T47D (cell line): ENCODE data around the gene CHI3L1.

Source experiments
- DNase-seq, 2 experiments: peaks; one replicate each; pipeline versions ENCODE4 v3.0.0 to v3.0.0-alpha.2; 2011 to 2012; ENCODE audit warnings: low read depth in 1 of 2, low spot score in 1 of 2
- JUND ChIP-seq: IDR thresholded peaks from 2 replicates; pipeline ENCODE4 v1.6.1; 2012; ENCODE audit warnings: low read depth
- in situ Hi-C: cut with HindIII; loops from 2 replicates; pipeline ENCODE4 v1.10.0; 2016; ENCODE audit warnings: low sequenced_read_pairs, low pct_unique_long_range_greater_than_20kb

The CHI3L1 gene

DNA sequence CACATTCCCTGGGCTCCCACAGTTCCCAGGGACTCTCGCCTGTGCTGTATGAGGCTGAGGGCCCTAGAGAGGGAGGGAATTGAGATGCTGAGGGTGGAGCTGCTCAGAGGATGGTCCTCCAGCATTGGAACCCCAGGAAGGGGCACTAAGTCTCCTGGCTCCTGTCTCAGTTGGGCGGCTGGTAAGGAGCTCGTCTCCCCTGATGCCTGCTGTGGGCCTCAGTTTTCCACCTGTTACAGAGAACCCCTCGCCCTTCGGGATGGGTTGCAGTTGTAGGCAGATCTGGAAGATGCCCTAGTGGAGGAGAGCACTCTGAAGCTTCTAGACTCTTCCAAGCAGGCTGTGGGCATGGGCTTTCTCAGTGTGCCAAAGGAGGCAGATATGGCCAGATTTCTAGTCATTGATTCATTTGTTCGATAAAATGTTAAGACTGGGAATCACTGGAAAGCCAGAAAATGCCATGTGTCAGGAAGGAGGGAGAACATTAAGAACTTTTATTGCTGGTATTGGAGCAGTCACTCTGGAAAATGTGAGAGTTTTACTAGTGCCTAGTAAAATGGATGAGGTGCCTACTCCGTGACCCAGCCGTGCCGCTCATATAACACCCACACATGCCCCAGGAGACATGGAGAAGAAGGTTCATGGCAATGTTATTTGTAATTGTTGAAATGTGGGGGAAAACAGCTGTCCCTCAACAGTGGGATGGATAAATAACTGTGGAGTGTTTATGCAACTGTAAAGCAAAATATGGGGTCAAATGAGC, 10.1 kb downstream of the CHI3L1 start:
- TF ChIP-seq JUND: no peak
- in situ Hi-C loops: no loop called here

DNA sequence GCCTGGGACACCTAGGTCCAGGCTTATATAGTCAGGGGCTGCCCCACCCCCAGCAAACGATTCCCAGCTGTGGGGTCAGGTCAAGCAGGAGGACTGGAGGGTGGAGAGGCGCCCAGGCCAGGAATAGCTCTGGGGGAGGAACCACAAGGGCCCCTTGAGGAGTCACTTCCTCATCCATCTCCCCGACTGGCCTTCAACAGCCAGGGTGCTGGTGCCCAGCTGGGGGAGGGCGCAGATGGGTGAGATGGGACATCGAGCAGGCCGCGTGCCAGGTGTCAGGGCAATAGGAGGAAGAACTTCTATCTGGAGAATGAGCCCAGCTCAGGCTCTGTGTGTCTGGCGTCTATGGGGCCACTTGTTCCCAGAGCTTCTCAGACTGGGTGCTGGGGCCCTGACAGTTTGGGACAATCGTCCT, 10.7 kb downstream of the CHI3L1 start:
- in situ Hi-C loops: no loop called here
- TF ChIP-seq JUND: no peak
- no peak for DNase-seq

More for the DNA sequence above, 10.1 kb downstream of the CHI3L1 start:
- DNase-seq: no peak

DNA sequence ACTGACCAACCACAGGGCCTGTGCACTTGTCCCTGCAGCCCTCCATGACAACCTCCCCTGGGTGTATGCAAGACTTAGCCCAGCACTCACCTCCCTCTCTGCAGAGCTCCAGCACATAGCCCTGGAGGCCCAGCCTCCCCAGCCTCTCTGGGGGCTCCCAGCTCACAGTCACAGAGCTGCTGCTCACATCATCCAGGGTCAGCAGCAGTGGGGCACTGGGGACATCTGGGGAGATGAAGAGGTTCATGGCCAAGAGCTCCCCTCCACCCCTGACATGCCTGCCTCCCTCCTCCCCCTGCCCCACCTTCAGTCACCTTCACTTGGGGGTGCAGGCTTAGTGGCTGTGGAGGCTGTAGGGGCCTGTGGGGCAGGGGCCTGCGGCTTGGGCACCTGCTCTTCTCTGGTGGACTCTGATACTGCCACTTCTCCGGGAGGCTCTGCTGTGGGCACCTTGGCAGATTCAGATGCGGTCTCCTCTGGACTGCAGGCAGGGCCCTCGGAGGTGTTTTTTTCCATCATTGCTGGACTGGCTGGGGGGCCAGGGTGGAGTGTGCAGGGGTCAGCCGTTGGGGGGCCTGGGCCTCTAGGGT, 11.2 kb downstream of the CHI3L1 start, which contains the start of gene MYBPH:
Gene MYBPH, minus strand, starts transcription at position 590 of the 590 bp plus-strand sequence. Its CDS starts 71 bp downstream, at position 519.
- in situ Hi-C loops: no loop called here
- DNase-seq: no peak
- TF ChIP-seq JUND: no peak

DNA sequence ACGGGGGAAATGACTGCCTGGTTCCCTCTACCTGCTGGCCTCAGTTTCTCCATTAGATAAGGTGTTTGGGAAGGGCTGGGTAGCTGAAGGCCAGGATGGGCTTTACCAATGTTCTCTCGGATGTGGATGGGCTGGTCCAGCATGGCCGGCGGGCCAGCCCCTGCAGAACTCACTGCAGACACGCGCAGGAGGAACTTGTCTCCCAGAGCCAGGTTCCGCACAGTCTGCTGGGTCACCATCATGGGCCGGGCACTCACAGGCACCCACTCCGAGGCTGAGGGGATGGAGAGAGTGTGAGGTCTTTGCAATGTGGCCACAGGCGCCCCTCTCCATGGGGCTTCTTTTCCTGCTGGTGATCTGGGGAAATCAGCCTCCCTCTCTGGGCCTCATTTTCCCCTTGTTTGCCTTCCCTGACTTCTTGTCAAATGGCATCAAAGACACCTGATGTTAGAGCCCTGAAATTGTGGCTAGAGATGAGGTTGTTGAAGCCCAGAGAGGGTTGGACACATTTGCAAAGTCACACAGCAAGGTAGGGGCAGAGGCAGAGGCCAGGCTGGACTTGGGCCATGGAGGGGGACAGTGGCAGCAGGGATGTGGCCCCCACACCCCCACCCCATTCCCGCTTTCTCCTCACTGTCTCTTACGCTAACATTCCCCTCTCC, 12.0 kb downstream of the CHI3L1 start:
- no peak for DNase-seq
- in situ Hi-C loops: no loop called here
- no peak for TF ChIP-seq JUND

DNA sequence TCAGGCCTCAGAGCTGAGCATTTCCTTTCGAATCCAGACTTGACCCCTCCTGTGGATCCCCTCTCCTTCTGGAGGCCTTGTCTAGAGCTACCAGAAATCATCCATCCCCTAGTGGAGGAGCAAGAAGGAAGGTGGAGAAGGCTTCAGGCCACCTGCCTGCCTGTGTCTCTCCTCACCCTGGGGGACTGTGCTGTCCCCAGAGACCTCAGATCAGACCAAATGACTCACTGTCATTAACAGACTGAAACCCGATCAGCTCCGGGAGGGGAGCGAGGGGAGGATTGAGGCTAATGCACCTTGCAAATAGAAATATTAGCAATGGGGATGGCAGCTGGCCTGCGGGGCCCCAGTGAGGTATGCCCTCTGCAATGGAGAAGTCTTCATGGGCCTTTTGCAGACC, 12.9 kb downstream of the CHI3L1 start:
- no peak for TF ChIP-seq JUND
- in situ Hi-C loops: no loop called here
- DNase-seq: no peak

DNA sequence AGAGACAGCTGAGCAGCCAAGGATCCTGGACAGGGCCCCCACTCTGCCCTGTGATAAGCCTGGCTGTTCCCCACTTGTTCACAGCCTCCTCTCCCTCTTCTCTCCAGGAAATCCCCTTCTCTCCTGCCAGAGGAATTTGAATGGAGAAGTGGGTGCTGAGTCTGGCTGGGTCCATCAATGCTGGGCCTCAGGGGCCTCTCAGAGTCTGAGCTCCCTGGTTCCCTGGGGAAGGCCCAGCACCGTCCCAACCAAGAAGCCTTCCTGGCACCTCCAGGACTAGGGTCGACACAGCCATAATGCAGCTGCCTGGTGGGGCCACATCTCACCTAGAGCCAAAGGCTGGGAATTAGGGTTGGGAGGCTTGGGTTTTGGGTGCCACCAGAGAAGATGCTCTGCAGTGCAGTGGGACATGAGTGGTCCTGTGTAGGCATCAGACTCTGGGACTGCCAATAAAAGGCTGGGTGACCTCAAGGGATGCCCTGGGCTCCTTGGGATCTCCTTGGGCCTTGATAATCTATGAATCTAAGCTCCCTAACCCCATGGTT, 13.4 kb downstream of the CHI3L1 start:
- no peak for DNase-seq
- in situ Hi-C loops: no loop called here
- TF ChIP-seq JUND: no peak

DNA sequence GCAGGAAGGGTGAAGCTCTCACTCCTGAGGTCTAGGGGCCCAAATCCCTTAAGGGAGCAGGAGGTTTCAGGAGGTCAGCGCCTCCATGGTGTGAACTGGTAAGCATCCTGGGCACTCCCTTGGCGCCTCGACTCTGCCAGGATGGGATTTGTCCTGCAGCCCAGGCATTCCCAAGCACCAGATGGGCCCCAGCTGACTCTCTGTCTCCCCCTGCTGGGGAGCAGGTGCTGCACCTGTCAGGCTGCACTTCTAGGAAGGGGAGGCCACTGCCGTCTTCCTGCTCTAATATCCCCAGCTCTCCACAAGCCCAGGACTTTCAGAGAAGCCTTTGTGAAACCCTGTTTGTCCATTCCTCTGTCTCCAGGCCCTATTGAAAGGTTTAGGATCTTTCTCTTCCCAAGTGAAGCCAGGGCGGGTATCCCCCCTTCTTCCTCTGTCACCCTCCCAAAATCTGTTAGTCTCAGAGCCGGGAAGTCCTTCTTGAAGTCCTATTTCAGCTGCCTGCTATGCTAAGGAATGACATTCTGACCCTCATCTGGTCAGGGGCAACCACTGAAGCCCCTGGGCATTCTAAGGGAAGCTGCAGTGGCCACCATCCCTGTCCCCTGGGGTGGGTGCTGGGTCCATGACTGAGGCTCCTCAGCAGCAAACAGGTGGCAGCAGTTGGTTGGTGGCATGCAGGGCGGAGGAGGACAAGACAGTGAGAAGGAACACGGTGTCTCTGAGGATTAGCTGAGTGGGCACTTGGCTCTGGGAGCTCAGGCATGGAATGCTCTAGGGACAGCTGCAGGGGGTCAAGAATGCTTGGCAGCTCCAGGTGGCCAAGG, 14.1 kb downstream of the CHI3L1 start:
- peak; percentile 84 to 93 for DNase-seq
- no peak for TF ChIP-seq JUND
- in situ Hi-C loops: no loop called here

DNA sequence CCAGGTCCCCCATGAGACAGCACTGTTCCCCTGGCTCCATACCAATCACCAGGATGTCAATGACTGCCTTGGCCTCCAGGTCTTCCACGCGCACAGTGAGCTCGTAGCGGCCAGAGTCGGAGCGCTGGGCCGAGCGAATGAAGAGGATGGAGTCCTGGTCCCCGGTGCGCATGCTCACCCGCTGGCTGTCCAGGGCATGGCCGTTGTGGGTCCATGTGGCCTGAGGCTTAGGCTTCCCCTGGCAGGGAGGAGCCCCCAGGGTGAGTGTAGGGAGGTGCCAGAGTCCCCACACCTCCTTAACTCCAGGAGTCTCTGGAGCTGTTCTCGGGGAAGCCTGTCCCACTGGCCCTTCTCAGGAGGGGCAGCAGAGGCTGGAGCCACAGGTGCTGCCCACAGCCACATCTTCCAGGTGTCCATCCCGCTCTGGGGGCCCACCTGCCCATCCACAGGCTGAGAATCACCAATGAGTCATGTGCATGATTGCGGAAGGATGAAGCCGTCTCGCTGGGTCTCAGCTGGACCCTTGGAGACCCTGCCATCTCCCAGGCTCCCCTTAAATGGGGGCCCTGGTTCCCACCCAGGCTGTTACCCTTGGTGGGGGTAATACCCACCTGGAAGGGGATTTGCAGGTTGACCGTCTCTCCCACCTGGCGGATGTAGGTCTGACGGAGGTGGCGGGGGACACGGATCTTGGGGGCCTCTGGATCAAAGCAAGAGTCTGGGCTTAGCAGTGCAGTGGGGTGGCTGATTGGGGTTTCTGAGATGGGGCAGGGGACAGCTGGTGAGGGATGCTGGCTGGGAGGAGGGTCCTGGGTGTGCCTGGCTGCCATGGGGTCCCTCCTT, 14.9 kb downstream of the CHI3L1 start:
- in situ Hi-C loops: no loop called here
- no peak for TF ChIP-seq JUND

DNA sequence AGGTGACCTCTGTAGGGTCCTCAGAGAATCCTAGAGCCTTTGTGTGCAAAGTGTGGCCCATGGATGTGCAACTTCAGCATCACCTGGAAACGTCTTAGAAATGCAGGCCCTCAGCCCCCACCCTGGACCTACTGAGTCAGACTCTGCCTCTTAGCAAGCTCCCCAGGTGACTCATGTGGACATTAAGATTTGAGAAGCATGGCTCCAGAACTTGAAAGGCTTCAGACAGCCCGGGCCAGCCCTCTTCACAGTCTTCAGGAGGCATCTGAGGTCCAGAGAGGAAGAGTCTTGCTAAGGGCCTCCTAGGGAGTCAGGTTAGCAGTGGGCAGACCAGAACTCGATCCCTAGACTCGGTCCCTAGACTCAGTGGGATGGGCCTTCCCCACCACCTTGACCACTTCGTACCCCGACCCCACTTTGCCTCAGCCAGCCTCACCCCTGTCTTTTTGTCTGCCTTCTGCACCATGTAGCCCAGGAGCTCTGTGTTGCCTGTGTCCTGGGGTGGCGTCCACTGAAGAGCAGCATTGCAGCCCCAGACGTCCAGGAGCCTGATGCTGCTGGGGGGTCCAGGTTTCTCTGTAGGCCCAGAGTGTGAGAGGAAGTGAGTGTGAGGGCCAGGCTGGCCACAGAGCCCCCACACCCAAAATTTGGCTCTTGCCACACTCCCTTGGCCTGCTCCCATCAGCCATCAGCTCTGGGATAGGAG, 15.7 kb downstream of the CHI3L1 start:
- no peak for DNase-seq
- in situ Hi-C loops: no loop called here
- no peak for TF ChIP-seq JUND

More for the DNA sequence above, 14.9 kb downstream of the CHI3L1 start:
- DNase-seq: no peak

DNA sequence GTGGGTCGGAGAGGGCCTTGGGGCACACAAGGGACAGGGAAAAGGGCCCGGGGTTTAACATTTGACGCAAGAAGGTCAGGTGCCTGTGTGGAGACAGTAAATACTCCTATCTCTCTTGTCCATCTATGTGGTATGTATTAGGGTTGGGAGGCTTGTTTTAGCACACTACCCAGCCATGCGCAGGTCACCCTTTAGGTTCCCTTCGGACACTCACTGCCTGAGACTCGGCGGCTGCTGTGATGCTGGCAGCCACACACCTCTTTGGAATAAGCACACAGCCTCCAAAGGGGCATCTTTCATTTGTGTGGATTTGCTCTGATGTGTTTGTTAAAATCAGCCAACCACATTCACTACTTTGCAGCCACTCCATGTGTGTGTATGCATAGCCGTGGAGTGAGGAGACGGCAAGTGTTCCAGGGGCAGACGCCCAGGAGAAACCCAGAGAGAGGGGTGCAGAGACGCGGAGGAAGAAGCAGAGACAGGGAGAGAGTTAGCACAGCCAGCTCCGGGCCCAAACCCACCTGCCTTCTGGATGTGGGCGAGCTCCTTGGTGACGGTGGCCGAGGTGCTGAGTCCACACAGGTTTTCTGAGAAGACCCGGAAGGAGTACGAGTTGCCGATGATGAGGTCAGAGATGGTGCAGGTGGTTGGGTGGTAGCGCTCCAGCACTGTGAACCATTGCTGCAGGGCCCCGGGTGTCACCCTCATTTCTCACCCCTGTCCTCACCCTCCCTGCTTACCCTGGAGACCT, 16.6 kb downstream of the CHI3L1 start:
- in situ Hi-C loops: no loop called here
- no peak for TF ChIP-seq JUND
- DNase-seq: peak; percentile 39 to 41
